Activated CD4-positive, alpha-beta T cell treated with anti-CD3 and anti-CD28 coated beads, Interleukin-2, amount 50 U/mL, for 24 hours (primary cell): ENCODE results near the gene GAST.

ENCODE experiments used
- DNase-seq, 2 donors: peaks; one replicate each; pipeline ENCODE4 v3.0.0-alpha.2; 2020; ENCODE audit warnings: low read depth in 1 of 2, low spot score in 1 of 2

Gene GAST

GRCh38 chr17:41738801-41739112 is 26.6 kb downstream of the GAST start:
- DNase-seq, result no peak

GRCh38 chr17:41739661-41740352 is 27.7 kb downstream of the GAST start:
- DNase-seq, result no peak

- no peak for DNase-seq
These were observed 28.4 kb downstream of the GAST start for GRCh38 chr17:41740506-41740905.

- no peak for DNase-seq
These were observed 29.6 kb downstream of the GAST start for GRCh38 chr17:41741709-41742108.

- DNase-seq, result no peak
These were observed 36.1 kb downstream of the GAST start for GRCh38 chr17:41748275-41748674.

- no peak for DNase-seq
These were observed 38.7 kb downstream of the GAST start for GRCh38 chr17:41750862-41751261.

- no peak for DNase-seq
These were observed 39.2 kb downstream of the GAST start for GRCh38 chr17:41751288-41751687.

- no peak for DNase-seq
These were observed 41.9 kb downstream of the GAST start for GRCh38 chr17:41754066-41754465.

- no peak for DNase-seq
These were observed 46.5 kb downstream of the GAST start for GRCh38 chr17:41758601-41759000.

- no peak for DNase-seq
These were observed 48.7 kb downstream of the GAST start for GRCh38 chr17:41760878-41761277.

- DNase-seq, result no peak
These were observed 50.3 kb downstream of the GAST start for GRCh38 chr17:41762391-41762790.

GRCh38 chr17:41762841-41763240 is 50.7 kb downstream of the GAST start:
- no peak for DNase-seq

- DNase-seq, result no peak
These were observed 51.2 kb downstream of the GAST start for GRCh38 chr17:41763327-41763726.
